Effector CD4-positive, alpha-beta T cell (primary cell): ENCODE measurements around the gene LGR6.
"Not testable (repeated sequence)": the region's sequence is repeated elsewhere in the genome, so short reads cannot be mapped to it uniquely, and the experiment has no call there.

Experiments
- DNase-seq: peaks from one replicate; pipeline ENCODE4 v3.0.0-alpha.2; 2020

Gene LGR6

DNA sequence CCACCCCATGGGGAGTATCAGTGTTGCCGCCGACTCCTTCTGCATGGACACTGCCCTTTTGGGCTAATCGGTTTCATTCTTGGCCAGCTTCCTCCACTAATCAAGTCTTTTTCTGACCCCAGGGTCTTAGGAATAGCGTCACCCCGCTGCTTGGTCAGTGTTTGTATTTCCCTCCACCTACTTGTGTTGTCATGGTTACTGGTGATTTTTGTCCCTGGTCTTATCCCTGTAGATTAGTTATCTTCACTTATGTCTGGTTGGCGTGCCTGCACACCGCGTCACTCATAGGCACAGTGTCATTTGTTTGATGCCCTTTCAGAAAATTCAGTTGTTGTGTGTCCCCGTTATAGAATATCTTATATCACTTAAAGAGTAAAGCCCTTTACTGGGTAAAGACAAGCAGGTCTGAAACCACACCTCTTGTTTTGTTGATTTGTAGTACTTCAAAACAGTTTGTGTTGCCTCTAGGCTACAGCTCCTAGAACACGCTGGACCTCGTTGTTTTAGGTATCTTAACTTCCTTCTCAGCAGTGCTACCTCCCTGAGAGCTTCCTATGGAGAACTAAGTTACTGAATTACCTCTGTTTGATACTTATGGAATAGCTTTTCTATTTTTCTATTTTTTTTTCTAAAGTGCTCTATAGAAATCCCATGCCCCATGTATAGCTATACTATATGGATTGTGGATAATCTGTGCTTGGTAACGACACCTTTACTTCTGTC is 155.8 kb downstream of the LGR6 start:
- DNase-seq = no peak

DNA sequence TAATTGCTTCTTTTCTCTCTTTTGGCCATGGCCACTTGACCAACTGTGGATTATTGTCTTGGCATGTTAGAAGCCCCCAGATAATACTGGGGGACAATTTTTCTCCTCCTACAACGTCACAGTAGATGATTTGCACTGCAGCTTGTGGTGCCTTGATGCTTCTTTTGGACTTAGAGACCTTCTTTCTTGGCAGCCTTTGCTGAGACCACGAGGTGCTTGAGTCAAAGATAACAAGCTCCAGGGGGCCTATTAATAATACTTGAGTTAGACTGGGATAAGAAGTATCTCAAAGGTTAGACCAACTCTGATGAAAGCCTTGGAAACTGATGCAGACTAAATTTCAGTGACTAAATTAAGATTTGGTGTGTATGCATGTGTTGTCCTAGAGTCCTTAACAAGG is 158.1 kb downstream of the LGR6 start:
- DNase-seq = no peak

DNA sequence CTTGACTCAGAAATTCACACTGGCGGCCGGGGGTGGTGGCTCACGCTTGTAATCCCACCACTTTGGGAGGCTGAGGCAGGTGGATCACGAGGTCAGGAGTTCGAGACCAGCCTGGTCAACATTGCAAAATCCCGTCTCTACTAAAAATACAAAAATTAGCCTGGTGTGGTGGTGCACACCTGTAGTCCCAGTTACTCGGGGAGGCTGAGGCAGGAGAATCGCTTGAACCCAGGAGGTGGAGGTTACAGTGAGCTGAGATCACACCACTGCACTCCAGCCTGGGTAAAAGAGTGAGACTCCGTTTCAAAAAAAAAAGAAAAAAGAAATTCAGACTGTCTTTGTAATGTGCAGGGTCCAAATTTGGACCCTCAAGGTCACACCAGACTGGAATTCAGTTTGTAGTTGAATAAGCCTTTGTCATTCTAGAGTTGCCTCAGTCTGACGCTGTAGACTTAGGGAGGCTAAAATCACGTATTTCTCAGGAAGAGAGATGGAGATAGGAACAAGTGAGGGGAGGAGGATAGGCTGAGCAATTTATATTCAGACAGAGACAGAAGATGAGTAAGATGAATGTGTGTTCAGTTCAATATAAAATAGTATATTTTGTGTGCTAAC is 159.1 kb downstream of the LGR6 start:
- not testable (repeated sequence) for DNase-seq

DNA sequence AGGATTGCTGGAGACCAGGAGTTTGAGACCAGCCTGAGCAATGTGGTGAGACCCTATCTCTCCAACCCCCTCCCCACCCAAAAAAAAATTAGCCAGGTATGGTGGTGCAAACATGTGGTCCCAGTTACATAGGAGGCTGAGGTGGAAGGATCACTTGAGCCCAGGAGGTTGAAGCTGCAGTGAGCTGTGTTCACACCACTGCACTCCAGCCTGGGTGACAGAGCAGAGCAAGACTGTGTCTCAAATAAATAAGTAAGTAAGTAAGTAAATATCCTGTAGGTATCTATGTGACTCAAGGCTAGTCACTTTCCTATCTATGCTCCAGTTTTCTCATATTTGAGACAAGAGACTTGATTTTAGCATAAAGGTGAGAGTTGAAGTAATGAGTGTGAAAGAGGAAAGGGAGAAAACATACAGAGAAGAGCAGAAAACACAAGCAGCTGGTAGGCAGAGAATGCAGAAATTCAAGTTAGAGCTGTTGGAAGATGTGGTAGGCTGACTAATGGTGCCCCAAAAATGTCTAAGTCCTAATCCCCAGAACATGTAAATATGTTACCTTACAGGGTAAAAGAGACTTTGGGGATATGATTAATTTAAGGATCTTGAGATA is 162.4 kb downstream of the LGR6 start:
- DNase-seq = no peak

DNA sequence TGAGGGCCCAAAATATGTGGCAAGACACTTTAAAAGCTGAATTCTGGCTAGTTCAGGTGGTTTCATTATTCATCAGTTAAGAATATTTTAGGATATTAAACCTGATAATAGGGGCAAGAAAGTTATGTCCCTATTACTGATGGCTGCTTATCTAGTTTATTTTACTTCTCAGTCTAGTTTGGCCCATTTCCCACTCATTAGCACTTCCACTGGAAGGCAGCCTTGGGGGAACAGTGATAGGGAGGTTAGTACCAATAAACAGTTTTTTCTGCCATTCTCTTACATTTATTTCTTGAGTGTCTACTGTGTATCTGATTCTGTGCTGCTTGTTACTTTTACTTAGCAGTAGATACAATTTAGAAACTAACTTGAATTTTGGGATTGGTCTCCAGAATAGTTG is 163.9 kb downstream of the LGR6 start:
- DNase-seq = no peak

DNA sequence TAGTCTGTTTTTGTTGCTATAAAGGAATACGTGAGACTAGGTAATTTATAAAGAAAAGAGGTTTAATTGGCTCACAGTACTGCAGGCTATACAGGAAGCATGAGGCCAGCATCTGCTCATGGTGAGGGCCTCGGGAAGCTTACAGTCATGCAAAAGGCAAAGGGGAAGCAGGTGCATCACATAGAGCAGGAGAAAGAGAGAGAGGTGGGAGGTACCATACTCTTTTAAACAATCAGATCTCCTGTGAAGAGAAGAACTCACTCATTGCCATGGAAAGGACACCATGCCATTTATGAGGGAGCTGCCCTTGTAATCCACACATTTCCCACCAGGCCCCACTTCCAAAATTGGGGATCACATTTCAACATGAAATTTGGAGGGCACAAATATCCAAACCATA is 167.6 kb downstream of the LGR6 start:
- no peak for DNase-seq

DNA sequence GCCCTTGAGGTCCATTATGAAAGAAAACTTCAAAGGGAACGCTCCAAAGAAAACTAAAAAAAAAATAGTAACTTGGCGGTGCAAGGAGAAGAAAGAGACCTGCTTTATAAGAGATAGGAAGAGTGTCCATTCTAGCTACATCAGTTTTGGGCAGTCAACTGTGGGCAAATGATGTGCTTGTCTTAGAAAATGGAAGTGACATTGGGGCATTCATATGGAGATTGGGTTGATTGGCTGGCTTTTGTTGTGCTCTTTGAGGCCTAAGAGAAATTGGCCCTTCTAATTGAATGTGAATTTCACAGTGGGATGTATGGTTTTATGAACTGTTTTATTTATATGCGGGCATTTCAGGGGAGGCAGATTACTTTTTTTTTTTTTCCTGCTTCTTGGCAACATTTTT is 168.1 kb downstream of the LGR6 start:
- DNase-seq = no peak

DNA sequence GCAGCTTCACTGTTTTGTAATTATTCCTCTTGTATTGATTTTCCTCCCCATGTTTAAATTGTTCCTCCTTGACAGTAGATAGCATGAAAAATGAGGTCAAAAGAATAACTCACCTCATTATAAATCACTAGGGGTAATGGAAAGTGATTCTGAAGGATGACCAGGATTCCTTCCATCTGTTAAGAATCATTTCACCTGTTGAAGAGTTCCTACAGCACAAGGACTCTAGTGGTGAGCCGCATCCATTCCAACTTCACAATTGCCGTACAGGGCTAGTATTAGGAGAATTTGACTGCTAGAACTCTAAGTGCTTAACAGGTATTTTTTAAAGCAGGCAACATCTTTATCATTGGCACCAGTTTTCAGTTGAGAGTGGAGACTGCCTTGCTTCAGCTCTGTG is 168.6 kb downstream of the LGR6 start:
- no peak for DNase-seq

DNA sequence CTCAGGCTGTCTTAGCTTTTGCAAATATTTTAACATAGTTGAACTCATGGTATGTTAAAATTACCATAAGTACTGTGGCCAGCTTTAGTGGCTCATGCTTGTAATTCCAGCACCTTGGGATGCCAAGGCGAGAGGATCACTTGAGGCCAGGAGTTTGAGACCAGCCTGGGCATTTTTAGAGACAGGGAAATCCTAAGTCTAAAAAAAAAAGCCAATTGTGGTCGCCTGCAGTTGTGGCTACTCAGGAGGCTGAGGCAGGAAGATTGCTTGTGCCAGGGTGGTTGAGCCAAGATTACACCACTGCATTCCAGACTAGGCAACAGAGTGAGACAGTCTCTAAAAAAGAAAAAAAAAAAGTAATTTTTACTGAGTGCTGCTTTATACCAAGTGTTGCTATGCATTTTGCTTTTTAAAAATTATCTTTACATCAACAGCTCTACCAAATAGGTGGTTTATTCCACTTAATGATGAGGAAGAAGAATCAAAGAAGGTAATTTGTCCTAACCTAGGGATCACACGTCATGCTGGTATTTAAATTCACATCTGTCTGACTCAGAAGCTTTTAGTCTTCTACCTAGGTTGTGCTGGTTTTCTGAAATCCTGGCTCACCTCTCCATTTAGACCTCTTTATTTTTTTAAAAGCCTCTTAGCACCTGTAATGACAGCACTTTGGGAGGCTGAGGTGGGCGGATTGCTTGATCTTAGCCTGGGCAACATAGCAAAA is 171.7 kb downstream of the LGR6 start:
- DNase-seq = no peak

DNA sequence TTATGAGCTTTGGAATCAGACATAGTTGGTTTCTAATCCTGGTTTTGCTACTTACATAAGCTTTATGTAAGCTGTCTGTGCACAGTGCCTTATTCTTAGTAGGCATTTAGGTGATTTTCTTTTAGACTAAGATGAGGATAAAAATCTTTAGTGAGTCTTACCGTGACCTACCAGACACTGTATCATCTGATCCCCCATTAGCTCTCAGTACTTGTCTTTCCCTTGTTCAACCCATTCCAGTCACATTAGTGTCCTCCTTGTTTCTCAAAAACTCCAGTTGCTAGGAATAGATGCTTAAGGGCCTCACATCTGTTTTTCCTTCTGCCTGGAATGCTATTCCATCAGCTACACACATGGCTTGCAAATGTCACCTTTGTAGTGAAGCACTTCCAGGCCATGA is 173.7 kb downstream of the LGR6 start:
- no peak for DNase-seq
